Measurements from ENCODE around the gene HECTD1. TPM values are rescaled to one million over a fixed set of nuclear protein-coding genes. Genes with fewer than 3 reads are reported as not detected.
A peak's percentile ranks its signal among the peaks of the same experiment; 100 is the strongest.
"Not testable (repeated sequence)": the region's sequence is repeated elsewhere in the genome, so short reads cannot be mapped to it uniquely, and the experiment has no call there.

HECTD1 gene
- total RNA-seq, 1 experiment from 2014 or later: 88.5 TPM

DNA sequence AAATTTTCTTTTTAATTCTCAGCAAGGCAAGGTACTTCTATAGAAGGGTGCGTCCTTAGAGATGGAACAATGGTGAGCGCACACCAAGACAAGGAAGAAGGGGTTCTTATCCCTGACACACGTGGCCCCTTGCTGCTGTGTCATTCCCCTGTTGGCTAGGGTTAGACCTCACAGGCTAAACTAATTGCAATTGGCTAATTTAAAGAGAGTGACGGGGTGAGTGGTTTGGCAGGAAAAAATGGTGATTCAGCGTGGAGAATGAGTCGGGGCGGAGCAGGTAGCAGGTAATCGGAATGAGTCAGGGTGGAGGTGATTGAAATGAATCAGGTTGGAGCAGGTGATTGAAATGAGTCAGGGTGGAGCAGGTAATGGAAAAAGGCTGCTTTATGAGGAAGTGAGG lies 36.3 kb upstream of the HECTD1 start (continued):
- TF ChIP-seq, protein P1, sequence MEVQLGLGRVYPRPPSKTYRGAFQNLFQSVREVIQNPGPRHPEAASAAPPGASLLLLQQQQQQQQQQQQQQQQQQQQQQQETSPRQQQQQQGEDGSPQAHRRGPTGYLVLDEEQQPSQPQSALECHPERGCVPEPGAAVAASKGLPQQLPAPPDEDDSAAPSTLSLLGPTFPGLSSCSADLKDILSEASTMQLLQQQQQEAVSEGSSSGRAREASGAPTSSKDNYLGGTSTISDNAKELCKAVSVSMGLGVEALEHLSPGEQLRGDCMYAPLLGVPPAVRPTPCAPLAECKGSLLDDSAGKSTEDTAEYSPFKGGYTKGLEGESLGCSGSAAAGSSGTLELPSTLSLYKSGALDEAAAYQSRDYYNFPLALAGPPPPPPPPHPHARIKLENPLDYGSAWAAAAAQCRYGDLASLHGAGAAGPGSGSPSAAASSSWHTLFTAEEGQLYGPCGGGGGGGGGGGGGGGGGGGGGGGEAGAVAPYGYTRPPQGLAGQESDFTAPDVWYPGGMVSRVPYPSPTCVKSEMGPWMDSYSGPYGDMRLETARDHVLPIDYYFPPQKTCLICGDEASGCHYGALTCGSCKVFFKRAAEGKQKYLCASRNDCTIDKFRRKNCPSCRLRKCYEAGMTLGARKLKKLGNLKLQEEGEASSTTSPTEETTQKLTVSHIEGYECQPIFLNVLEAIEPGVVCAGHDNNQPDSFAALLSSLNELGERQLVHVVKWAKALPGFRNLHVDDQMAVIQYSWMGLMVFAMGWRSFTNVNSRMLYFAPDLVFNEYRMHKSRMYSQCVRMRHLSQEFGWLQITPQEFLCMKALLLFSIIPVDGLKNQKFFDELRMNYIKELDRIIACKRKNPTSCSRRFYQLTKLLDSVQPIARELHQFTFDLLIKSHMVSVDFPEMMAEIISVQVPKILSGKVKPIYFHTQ (CRISPR knock-in tag; IDR thresholded peaks at IDR 0.05): no peak
- TF ChIP-seq EMX1 (CRISPR knock-in tag; IDR thresholded peaks at IDR 0.05) (no peak), FOXP1 (CRISPR knock-in tag; IDR thresholded peaks at IDR 0.05; ENCODE audit: borderline replicate concordance) (no peak), ZNF423 (CRISPR knock-in tag; IDR thresholded peaks at IDR 0.05) (no peak), ZNF396 (CRISPR knock-in tag; IDR thresholded peaks at IDR 0.05; ENCODE audit: borderline replicate concordance) (no peak), IRF2 (CRISPR knock-in tag; IDR thresholded peaks at IDR 0.05; ENCODE audit: borderline replicate concordance, low read depth) (no peak)
- TF ChIP-seq, protein P2, sequence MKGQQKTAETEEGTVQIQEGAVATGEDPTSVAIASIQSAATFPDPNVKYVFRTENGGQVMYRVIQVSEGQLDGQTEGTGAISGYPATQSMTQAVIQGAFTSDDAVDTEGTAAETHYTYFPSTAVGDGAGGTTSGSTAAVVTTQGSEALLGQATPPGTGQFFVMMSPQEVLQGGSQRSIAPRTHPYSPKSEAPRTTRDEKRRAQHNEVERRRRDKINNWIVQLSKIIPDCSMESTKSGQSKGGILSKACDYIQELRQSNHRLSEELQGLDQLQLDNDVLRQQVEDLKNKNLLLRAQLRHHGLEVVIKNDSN (CRISPR knock-in tag; IDR thresholded peaks at IDR 0.05): no peak

DNA sequence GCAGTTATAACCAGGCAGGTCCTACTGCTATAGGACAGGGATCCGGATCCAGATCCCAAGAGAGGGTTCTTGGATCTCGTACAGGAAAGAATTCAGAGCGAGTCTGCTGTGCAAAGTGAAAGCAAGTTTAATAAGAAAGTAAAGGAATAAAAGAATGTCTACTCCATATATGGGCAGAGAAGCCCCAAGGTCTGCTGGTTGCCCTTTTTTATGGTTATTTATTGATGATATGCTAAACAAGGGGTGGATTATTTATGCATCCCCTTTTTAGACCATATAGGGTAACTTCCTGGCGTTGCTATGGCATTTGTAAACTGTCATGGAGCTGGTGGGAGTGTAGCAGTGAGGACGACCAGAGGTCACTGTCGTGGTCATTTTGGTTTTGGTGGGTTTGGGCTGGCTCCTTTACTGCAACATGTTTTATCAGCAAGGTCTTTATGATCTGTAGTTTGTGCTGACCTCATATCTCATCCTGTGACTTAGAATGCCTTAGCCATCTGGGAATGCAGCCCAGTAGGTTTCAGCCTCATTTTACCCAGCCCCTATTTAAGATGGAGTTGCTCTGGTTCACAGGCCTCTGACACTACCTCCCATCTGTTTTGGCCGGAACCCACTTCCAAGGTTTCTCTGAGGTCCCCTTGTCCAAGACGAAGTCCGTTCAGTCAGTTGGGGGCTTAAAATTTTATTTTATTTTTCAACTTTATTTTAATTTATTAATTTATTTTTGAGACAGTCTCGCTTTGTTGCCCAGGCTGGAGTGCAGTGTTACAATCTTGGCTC lies 34.8 kb upstream of the HECTD1 start:
- H3K36me3 Mint-ChIP-seq; H3K4me3 Mint-ChIP-seq; DNase-seq (ENCODE audit: low spot score); CTCF ChIA-PET; H3K9me3 Mint-ChIP-seq; H3K27ac Mint-ChIP-seq; ATAC-seq; H3K27me3 Mint-ChIP-seq (ENCODE audit: low read depth): not testable (repeated sequence)
- POLR2A ChIA-PET: interaction anchor here (0.6 kb wide), 1 partner anchor 708 kb away, joined by 4 read pairs; no protein-coding TSS in a partner anchor
- H3K4me1 Mint-ChIP-seq: peaks cover 16% of the 10 kb centered on the region

DNA sequence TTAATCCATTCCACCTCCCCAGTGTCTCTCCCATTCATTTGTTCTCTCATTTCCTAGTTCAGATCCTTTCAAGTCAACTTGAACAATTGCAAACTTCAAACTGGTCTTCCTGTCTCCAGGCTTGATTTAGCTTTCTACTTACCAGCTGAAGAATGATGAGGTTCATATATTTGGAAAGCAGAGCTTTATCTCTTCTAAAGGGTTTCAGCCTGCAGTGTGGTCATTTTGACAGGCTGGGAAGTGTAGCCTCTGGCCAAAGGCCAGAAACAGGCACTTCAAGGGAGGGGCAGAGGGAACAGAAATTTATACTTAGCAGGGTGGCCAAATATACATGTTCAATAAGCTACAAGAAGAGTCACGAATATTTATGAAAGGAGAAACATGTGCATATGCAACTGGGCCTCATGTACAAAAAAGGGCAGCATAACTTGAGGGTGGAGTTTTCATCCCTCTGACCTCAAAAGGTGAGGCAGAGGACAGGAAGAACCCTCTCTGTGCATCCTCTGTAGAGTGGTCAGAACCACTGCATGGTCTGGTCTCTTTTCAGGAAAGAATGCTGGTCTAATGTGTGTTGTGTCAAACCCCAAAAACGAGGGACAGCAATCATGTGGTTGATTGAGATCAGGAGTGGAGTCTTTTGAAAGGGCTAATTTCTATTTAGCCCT lies 34.0 kb upstream of the HECTD1 start:
- Mint-ChIP-seq H3K9me3 (peaks cover 6% of the 10 kb centered on the region), H3K27me3 (ENCODE audit: low read depth) (no peaks in the 10 kb centered on the region), H3K36me3 (no peaks in the 10 kb centered on the region), H3K4me3 (no peak overlapping the region), H3K4me1 (peaks cover 19% of the 10 kb centered on the region), H3K27ac (peak overlapping the region; percentile 13; the same call in 1 of the 2 replicates)
- TF ChIP-seq, protein P3, sequence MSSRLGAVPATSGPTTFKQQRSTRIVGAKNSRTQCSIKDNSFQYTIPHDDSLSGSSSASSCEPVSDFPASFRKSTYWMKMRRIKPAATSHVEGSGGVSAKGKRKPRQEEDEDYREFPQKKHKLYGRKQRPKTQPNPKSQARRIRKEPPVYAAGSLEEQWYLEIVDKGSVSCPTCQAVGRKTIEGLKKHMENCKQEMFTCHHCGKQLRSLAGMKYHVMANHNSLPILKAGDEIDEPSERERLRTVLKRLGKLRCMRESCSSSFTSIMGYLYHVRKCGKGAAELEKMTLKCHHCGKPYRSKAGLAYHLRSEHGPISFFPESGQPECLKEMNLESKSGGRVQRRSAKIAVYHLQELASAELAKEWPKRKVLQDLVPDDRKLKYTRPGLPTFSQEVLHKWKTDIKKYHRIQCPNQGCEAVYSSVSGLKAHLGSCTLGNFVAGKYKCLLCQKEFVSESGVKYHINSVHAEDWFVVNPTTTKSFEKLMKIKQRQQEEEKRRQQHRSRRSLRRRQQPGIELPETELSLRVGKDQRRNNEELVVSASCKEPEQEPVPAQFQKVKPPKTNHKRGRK (CRISPR knock-in tag; IDR thresholded peaks at IDR 0.05; ENCODE audit: borderline replicate concordance): no peak
- no peak for TF ChIP-seq GRHL2 (CRISPR knock-in tag; IDR thresholded peaks at IDR 0.05; ENCODE audit: insufficient replicate concordance, severe bottlenecking)
- TF ChIP-seq PRRX2 (CRISPR knock-in tag; IDR thresholded peaks at IDR 0.05): no peak
- TF ChIP-seq, protein P4, sequence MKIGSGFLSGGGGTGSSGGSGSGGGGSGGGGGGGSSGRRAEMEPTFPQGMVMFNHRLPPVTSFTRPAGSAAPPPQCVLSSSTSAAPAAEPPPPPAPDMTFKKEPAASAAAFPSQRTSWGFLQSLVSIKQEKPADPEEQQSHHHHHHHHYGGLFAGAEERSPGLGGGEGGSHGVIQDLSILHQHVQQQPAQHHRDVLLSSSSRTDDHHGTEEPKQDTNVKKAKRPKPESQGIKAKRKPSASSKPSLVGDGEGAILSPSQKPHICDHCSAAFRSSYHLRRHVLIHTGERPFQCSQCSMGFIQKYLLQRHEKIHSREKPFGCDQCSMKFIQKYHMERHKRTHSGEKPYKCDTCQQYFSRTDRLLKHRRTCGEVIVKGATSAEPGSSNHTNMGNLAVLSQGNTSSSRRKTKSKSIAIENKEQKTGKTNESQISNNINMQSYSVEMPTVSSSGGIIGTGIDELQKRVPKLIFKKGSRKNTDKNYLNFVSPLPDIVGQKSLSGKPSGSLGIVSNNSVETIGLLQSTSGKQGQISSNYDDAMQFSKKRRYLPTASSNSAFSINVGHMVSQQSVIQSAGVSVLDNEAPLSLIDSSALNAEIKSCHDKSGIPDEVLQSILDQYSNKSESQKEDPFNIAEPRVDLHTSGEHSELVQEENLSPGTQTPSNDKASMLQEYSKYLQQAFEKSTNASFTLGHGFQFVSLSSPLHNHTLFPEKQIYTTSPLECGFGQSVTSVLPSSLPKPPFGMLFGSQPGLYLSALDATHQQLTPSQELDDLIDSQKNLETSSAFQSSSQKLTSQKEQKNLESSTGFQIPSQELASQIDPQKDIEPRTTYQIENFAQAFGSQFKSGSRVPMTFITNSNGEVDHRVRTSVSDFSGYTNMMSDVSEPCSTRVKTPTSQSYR (CRISPR knock-in tag; IDR thresholded peaks at IDR 0.05): no peak
- TF ChIP-seq, protein P5, sequence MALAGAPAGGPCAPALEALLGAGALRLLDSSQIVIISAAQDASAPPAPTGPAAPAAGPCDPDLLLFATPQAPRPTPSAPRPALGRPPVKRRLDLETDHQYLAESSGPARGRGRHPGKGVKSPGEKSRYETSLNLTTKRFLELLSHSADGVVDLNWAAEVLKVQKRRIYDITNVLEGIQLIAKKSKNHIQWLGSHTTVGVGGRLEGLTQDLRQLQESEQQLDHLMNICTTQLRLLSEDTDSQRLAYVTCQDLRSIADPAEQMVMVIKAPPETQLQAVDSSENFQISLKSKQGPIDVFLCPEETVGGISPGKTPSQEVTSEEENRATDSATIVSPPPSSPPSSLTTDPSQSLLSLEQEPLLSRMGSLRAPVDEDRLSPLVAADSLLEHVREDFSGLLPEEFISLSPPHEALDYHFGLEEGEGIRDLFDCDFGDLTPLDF (CRISPR knock-in tag; IDR thresholded peaks at IDR 0.05): no peak
- TF ChIP-seq MXD4 (CRISPR knock-in tag; IDR thresholded peaks at IDR 0.05; ENCODE audit: borderline replicate concordance): no peak
- TF ChIP-seq, protein P6, sequence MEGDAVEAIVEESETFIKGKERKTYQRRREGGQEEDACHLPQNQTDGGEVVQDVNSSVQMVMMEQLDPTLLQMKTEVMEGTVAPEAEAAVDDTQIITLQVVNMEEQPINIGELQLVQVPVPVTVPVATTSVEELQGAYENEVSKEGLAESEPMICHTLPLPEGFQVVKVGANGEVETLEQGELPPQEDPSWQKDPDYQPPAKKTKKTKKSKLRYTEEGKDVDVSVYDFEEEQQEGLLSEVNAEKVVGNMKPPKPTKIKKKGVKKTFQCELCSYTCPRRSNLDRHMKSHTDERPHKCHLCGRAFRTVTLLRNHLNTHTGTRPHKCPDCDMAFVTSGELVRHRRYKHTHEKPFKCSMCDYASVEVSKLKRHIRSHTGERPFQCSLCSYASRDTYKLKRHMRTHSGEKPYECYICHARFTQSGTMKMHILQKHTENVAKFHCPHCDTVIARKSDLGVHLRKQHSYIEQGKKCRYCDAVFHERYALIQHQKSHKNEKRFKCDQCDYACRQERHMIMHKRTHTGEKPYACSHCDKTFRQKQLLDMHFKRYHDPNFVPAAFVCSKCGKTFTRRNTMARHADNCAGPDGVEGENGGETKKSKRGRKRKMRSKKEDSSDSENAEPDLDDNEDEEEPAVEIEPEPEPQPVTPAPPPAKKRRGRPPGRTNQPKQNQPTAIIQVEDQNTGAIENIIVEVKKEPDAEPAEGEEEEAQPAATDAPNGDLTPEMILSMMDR (IDR thresholded peaks at IDR 0.05): no peak
- TF ChIP-seq, protein P7, sequence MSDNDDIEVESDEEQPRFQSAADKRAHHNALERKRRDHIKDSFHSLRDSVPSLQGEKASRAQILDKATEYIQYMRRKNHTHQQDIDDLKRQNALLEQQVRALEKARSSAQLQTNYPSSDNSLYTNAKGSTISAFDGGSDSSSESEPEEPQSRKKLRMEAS (CRISPR knock-in tag; IDR thresholded peaks at IDR 0.05): no peak
- TF ChIP-seq ZNF232 (CRISPR knock-in tag; IDR thresholded peaks at IDR 0.05): no peak
- ChIA-PET POLR2A (interaction anchor here (0.6 kb wide), 1 partner anchor 707 kb away, joined by 4 read pairs; no protein-coding TSS in a partner anchor), CTCF (interaction anchor here (1.0 kb wide), 1 partner anchor 33 kb away, joined by 3 read pairs; no protein-coding TSS in a partner anchor)
- ATAC-seq: no peak
- no peak for DNase-seq (ENCODE audit: low spot score)

Measured in WTC11 (cell line).